ENCODE measurements around the gene UCKL1.
"Not testable (repeated sequence)": the region's sequence is repeated elsewhere in the genome, so short reads cannot be mapped to it uniquely, and the experiment has no call there.

The UCKL1 gene

DNA sequence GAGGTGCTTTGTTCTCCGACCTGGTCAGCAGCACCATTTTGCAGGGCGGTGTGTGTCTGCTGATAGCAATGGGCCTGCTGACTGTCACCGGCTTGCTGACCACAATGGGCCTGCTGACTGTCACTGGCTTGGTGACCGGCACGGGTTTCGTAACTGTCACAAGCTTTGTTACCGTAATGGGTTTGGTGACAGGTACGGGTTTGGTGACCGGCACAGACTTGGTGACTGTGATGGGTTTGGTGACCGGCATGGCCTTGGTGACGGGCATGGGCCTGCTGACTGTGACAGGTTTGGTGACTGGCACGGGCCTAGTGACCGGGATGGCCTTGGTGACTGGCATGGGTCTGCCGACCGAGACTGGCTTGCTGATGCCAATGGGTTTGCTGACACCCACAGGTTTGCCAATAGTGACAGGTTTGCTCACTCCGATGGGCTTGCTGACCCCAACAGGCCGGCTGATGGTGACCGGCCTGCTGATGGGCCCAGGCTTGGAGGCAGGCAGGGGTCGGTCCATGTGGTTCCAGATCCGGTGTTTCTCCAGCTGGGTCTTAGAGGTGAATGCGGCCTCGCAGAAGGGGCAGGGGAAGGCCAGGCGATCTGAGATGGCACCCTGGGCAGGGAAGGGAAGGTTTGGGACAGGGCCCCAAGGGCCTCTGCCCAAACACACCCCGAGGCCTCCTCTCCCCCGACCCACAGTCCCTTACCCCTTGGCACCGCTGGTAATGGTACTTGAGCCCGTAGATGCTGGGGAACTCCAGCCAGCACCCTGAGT, 10.1 kb upstream of the UCKL1 start:
- DNase-seq (ENCODE audit: low spot score): no peak
- TF ChIP-seq, protein P1, sequence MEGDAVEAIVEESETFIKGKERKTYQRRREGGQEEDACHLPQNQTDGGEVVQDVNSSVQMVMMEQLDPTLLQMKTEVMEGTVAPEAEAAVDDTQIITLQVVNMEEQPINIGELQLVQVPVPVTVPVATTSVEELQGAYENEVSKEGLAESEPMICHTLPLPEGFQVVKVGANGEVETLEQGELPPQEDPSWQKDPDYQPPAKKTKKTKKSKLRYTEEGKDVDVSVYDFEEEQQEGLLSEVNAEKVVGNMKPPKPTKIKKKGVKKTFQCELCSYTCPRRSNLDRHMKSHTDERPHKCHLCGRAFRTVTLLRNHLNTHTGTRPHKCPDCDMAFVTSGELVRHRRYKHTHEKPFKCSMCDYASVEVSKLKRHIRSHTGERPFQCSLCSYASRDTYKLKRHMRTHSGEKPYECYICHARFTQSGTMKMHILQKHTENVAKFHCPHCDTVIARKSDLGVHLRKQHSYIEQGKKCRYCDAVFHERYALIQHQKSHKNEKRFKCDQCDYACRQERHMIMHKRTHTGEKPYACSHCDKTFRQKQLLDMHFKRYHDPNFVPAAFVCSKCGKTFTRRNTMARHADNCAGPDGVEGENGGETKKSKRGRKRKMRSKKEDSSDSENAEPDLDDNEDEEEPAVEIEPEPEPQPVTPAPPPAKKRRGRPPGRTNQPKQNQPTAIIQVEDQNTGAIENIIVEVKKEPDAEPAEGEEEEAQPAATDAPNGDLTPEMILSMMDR (IDR thresholded peaks at IDR 0.05; ENCODE audit: extremely low read depth, missing control alignments): no peak

DNA sequence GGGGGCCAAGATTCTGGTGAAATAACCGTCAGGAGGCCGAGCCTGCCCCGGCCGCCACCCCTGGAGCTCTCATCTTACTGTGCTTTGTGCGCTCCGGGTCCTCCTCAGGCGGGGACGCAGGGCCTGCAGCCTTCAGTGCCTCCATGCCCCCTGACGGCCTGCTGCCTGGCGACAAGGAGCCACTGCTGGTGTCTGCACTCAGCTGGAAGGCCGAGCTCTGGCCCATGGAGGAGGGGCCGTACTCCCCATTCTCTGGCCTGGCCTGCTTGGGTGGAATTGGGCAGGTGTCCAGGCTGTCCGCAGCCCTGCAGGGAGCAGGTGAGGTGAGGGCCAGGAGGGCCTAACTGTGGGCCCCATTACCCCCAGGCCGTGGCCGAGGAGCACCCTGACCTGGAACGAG, 8.2 kb upstream of the UCKL1 start:
- TF ChIP-seq, protein P1 (IDR thresholded peaks at IDR 0.05; ENCODE audit: extremely low read depth, missing control alignments): no peak

DNA sequence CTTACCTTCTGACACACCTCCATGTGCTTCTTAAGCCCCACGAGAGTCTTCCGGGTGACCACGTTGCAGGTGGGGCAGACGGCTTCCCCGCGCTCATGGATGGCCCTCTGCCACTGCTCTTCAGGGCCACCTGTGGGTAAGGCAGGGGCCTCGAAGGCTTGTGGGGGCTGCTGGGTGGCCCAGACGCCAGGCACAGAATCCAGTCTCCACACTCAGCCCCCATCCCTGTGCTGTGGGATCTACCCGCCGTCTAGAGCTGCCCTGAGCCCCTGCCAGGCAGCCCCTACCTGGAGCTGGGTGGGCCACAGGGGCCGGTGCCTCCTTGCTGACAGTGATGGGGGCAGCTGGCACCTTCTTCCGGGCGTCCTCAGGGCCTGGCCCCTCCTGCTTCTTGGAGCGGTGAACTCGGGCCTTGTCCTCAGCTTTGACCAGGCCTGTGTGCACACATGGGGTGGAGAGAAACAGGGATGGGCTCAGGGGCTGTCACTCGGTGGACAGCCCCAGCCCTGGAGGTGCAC, 7.6 kb upstream of the UCKL1 start:
- TF ChIP-seq, protein P1 (IDR thresholded peaks at IDR 0.05; ENCODE audit: extremely low read depth, missing control alignments): no peak
- no peak for DNase-seq (ENCODE audit: low spot score)

More for the DNA sequence above, 8.2 kb upstream of the UCKL1 start:
- no peak for DNase-seq (ENCODE audit: low spot score)

DNA sequence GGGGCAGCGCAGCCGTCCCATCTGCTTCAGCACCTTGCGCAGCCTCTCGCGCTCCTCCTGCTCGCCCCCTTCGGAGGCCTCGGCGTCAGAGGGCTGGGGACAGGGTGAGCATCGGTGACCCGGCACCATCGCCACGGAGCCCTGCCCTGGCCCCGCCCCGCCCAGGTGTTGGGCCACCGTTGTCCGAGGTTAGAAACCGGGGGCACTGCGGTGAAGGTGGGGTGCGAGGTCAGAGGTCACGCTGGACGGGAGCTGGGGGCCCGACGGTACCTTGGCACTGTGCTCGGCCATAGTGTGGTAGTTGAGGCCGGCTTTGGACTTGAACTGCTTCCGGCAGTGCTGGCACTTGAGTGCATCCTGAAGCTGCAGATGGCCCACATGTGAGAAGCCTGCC, 7.1 kb upstream of the UCKL1 start:
- TF ChIP-seq, protein P1 (IDR thresholded peaks at IDR 0.05; ENCODE audit: extremely low read depth, missing control alignments): no peak
- DNase-seq (ENCODE audit: low spot score): no peak

DNA sequence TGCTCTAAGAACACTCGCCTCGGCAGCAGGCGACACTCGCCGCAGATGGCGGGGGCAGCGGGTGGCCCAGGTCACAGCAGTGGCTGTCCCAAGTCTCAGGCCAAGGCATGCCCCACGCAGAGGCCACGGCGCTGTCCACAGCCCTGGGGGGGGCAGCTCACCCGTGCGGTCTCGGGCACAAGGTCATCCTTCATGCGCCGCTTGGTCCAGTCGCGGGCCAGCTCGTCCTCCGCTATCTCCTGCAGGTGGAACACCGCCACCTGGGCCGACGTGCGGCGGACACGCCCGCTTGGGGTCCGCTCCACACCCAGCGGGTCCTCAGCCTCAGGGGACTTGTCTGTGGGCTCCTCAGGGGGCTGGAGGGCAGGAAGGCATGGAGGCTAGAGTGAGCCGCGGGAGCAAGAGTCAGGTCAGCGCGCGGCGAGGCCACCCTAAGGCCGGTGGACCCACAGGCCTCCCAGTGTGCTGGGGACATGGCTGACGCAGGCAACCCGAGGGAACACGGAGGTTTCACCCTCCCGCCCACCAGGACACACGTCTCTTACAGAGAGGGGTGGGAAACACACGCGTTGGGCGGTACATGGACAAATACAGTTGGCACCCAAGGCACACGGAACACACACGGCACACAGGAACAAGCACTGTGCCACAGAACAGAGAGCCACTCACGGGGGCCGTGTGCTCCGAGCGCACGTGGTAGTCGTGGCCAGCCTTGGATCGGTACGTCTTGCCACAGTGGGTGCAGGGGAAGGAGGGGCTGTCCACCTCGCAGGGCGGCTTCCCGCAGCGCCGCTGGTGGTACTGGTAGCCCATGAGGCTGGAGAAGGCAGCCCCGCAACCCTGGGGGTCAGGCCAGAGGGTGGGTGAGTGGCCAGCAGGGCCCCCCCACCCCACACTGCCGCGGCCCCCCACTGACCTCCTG, 6.5 kb upstream of the UCKL1 start:
- TF ChIP-seq, protein P1 (IDR thresholded peaks at IDR 0.05; ENCODE audit: extremely low read depth, missing control alignments): no peak
- DNase-seq (ENCODE audit: low spot score): no peak

DNA sequence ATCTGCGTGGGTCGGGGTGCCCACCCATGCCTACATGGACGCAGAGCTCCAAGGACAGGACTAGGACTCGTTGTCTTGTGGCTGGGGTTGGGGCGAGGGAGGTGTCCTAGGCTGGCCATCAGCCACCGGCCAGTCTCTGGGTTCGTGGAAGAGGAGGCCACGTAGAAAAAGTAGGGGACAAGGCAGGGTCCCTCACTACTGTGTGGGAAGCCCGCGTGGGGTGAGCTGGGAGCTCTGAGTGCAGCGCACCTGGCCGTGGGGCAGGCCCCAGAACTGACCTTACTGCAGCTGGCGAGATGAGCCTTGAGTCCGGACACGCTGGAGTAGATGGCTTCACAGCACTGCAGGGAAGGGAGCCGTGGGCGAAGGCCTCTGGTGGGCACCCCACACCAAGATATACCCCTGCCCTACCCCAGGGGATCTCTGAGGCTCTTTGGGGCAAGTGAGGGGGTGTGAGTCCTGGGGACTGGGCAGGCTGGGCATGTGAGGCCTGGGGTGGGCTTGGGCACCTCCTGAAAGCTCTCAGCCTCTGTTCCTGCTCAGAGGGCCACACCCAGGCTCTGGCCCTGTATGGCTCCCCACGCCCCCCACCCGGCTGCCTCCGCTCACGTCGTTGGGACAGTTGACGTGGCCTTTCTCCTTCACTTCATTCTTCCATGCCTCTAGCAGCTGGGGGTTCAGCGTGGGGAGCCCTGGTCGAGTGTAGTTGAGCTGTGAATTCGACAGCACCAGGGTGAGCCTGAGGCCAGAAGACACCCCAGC, 5.6 kb upstream of the UCKL1 start:
- TF ChIP-seq, protein P1 (IDR thresholded peaks at IDR 0.05; ENCODE audit: extremely low read depth, missing control alignments): no peak
- no peak for DNase-seq (ENCODE audit: low spot score)

DNA sequence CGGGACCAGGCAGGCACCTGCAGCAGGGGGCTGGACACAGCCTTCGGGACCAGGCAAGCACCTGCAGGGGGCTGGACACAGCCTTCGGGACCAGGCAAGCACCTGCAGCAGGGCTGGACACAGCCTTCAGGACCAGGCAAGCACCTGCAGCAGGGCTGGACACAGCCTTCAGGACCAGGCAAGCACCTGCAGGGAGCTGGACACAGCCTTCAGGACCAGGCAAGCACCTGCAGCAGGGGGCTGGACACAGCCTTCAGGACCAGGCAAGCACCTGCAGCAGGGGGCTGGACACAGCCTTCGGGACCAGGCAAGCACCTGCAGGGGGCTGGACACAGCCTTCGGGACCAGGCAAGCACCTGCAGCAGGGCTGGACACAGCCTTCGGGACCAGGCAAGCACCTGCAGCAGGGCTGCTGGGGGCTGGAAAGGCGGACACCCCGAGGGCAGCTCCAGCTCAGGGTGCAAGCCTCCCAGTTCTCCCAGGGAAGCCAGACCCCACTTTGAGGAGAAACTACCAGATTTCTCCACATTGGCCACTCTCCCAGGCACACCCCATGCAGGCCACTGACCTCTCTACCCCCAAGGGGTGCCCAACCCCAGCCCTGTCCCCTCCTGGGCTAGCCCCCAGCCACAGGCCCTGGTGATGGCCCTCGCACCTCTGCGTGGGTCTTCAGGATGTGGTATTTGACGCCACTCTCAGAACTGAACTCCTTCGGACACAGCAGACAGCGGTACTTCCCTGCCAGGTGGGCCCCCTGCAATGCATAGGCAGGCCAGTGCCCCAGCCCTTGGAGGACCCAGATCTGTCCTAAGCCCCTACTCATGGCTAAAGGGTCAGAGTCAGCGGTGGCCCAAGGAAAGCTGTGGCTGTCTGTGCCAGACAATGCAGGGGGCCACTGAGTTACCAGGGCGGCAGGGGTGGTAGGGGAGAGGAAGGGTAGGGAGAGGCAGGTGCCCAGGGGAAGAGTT, 4.7 kb upstream of the UCKL1 start:
- DNase-seq (ENCODE audit: low spot score): not testable (repeated sequence)

All from GM20000 (cell line).